Stimulated activated CD8-positive, alpha-beta memory T cell treated with anti-CD3 and anti-CD28 coated beads, Interleukin-4, amount 100 ng/mL, for 1 hour (primary cell): Measurements from ENCODE around the gene SLC22A3.
"Not testable (repeated sequence)": the region's sequence is repeated elsewhere in the genome, so short reads cannot be mapped to it uniquely, and the experiment has no call there.

Experiments used
- DNase-seq, 2 donors: peaks; one replicate each; pipeline ENCODE4 v3.0.0-alpha.2; 2020; ENCODE audit warnings: low read depth in 2 of 2, low spot score in 1 of 2

The SLC22A3 gene

DNA sequence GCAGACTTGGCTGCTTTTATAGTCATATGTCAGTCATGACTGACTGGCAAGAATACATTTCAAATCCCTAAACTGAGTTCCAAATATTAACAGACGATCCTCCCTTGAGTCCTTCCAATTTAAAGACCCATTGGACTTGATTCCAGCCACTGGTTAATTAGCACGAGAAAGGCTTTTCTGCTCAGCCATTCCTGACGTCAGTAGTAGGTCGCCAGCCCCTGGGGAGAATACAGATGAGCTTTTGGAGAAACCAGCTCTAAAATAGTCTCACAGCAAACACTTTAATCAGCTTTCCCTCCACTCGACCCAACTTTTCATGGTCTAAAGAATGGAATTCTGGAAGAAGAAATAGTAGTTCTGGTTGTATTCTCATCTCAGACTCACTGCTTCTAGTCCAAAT is 91.6 kb downstream of the SLC22A3 start:
- no peak for DNase-seq

DNA sequence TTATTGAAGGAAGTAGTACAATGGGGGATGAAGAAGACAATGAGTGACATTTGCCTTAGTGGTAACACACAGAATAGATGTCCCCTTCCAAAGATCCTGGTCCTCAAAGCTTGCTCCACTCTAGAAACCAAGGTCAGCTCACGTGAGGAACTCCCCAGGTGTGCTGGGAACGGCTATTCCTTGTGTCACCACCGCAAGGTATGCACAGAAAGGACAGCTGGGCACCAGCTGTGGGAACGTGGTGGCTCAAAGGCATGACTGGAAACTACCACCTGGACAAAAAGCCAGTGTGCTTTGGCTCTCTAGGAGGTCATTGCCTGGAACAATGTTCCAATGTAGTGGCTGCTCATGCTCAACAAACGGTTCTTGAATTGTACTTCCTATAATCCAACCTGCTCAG is 94.0 kb downstream of the SLC22A3 start:
- no peak for DNase-seq

DNA sequence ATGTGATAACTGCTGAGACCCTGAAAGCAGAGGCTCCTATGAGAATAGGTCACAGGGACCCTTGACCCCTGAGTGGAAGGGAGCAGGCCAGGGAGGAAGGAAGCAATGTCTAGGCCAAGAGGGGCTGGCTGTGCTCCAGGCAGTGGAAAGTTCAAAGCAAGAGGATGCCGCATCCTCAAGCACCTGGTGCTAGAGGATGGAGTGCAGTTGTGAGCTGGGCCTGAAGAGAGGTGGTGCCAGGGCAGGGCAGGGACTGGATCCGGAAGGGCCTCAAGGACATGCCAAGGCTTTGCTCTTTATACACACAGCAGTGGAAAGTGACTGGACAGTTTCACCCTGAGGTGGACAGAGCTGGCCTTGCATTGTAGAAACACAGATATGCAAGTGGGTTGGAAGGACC is 97.0 kb downstream of the SLC22A3 start:
- no peak for DNase-seq

DNA sequence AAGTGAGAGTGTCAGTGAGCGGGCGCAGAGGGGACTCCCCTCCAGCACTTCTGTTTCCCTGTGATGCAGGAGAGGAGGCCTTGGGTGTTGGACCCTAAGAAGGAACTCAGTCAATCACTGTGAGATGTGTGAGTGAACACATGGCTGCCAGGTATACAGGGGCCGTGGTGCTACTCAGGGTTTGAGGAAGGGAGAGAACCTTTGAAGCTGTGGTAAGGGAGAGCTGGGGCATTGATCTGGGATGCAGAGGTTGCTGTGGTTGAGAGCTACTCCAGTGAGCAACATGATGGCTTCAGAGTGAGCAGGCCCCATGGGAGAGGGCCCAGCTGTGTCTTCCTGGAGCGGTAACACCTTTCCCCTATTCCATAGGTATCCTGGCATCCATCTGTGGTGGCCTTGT is 99.2 kb downstream of the SLC22A3 start:
- no peak for DNase-seq

DNA sequence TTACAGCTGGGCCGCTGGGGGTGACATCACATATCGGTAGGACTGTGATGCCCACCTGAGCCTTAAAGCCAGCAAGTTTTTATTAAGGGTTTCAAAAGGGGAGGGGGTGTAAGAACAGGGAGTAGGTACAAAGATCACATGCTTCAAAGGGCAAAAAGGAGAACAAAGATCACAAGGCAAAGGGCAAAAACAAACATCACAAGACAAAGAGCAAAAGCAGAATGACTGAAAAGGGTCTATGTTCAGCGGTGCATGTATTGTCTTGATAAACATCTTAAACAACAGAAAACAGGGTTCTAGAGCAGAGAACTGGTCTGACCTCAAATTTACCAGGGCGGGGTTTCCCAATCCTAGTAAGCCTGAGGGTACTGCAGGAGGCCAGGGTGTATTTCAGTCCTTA is 101.6 kb downstream of the SLC22A3 start:
- DNase-seq: not testable (repeated sequence)

DNA sequence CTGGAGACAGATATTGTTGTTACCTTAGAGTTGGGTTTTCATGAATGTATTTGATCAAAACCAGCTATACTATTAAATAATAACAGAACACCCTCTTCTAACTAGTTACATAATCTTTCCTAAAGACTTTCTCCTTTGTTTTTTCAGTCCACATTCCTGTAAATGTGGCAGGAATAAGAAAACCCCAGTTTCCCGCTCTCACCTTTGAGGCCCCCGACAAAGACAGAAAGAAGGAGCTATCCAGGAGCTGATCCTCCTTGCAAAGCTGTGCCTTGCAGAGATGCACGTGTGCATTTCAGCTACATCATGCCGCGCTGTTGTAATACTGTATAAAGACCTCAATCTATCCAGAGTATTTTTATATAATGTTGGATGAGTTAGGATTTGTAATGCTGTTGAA is 102.7 kb downstream of the SLC22A3 start:
- no peak for DNase-seq

DNA sequence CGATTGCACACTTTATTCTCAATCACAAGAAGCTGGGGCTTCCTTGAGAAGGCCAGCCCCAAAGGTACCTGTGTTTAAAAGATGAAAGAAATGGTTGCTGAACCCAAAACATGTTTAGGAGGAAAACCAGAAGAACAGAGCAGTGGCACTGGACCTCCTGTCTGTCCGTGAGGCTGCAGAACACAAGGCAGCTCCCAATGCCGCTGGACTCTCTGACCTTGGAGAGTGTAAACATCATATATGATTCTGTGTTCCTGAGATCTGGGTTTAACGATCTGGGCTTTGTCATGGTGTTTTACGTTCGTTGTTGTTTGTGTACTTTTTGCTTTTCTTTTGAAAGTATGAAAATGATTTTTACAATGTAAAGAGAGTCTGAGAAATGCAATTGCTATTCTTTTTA is 106.1 kb downstream of the SLC22A3 start:
- DNase-seq: no peak

DNA sequence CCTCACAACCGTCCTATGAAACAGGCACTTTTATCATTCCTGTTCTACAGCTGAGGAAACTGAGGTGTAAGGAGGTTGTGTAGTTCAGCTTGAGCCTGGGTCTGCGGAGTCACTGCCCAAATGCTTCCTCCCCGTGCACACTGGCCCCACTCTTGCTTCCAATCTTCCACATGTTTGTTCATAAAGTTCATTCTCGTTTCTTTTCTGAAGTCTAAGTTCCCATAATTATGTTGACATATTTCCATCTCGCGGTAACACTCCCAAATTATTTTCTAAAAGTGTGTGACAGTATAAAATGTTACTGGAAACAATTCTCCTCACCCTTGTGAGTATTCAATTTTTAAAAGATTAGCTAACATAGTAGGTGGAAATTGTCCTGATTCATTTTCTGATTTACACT is 106.9 kb downstream of the SLC22A3 start:
- DNase-seq: no peak

DNA sequence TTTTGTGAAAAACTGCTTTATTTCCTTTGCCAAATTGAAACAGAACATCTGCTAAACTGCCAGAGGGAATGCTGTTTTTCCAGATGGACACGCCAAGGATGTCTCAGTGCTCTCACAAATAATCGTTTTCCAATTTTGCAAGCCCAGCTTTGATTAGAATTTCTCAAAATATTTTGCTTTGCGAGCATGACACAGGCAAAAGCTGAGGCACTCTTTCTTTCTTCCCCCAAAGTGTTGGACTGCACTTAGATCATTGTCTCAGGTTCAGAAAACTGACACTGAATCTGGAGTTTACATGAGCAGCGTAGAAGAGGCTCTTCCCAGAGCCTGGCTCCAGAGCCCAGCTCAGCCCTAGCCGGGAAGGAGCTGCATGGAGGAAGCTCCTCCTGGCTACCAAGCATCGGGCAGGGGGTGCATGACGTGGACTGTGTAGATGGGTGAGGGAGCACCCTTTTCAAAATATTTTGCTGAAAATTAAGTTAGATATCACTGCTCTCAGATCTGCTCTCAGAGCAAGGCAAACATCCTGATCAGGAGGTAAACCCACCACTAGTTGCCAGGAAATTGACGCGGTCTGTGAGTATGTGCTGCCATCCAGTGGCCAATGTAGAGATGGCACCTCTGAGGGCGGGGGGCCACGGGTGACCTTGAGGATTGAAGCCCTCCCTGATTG is 107.5 kb downstream of the SLC22A3 start:
- peak; percentile 46 to 47 for DNase-seq

DNA sequence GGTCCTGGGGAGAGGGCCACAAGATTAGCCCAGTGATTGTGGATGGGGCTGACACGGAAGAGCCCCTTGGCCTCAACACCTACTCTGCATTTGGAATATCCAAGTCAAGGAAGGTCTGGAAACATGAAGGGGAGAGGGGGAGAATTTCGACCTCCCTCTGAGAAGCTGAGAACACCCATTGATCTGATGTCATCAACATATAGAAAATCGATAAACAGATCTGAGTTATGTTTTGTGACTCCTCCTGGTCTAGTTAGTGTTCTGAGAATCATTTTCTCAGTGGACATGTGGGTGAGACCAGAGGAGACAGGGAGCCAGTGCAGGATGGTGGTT is 108.0 kb downstream of the SLC22A3 start:
- DNase-seq: no peak

DNA sequence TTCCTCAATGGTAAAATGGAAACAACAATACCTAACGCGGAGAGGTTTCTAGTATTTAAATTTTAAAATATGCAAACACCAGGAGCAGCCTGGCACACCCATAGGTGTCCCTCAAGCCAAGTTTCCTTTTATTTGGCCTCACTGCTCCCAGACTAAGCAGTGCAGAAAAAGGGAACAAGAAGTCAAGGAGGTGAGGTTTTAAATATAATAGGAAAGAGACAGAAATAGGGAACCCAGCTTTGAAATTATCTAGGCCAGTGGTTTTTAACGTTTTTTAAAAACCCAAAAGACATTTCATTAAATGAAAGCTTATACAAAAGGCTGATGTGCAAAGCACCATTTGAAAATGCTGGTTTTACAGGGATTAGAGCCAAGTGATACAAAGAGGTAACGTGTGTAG is 109.6 kb downstream of the SLC22A3 start:
- DNase-seq: no peak

DNA sequence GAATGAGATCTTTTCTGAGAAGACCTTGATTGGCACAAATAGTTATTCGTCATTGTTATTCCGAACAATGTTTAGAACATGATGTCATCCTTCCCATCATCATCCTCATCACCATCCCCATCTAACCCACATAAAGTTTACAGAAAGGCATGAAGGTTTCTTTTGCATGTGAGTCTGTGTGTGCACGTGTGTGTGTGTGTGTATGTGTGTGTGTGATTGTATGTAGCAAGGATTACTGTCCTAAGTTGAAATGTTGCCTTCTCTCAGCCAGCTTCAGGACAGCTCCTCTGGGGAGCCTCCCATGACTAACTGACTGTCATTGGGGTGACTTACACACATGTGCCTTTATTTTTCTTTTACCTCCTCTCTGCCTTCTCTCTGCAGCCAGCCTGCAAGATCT is 113.5 kb downstream of the SLC22A3 start:
- no peak for DNase-seq

DNA sequence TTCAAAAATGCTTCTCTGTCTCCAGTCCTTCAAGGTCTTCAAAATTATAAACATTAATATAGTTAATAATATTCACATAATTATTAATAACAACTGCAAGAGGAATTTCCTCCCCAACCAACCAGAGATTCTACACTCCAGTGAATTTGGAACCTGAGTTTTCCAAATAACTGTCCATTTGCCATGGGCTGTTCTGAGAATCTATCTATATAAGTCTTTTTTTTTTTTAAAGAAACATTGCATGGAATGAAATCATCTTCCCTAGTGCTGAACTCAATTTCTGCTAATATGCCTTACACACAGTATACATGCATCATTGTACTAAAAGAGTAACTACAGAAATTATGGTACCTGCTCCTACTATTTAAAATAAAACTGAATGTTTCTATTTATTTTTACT is 113.9 kb downstream of the SLC22A3 start:
- DNase-seq: no peak

DNA sequence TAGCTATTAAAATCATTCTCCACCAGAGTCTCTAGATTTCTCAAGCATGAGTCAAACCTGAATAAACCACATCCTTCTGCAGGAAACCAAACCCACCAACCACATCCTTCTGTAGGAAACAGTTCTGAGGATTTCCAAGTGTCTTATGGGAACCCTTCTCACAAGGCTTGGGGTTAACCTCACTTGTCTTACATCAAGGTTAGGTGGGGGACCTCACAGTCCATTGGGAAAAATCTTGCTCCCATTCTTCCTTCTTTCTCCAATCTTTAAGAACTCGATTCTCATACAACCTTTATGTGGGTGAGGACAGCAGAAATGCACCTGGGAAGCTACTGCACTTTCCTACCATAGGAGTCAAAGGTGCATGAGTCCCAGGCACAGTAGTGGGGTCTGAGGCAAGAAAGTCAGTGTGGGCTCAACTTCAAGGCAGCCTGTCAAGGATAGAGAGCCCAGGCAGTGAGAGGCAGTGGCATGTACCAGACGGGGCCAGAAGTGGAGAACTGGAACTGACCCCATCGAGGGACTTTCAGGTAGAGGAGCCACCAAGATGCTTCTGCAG is 114.5 kb downstream of the SLC22A3 start:
- DNase-seq: peak; percentile 17 to 38

DNA sequence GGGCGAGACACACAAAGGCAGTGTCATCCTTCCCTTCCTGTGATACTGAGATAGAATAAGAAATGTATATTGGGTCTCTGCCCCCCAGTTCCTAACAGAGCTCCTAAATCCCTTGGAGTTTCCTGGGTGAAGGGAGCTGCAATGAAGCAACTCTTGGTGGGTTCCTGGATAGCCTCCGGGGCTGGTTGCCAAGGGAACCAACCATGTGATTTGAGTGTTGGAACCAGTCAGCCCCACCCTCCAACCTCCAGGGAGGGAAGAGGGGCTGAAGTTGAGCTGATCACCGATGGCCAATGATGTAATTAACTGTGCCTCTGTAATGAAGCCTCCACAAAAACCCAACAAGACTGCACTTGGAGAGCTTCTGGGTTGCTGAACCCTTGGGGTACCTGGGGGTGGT is 116.6 kb downstream of the SLC22A3 start:
- no peak for DNase-seq

DNA sequence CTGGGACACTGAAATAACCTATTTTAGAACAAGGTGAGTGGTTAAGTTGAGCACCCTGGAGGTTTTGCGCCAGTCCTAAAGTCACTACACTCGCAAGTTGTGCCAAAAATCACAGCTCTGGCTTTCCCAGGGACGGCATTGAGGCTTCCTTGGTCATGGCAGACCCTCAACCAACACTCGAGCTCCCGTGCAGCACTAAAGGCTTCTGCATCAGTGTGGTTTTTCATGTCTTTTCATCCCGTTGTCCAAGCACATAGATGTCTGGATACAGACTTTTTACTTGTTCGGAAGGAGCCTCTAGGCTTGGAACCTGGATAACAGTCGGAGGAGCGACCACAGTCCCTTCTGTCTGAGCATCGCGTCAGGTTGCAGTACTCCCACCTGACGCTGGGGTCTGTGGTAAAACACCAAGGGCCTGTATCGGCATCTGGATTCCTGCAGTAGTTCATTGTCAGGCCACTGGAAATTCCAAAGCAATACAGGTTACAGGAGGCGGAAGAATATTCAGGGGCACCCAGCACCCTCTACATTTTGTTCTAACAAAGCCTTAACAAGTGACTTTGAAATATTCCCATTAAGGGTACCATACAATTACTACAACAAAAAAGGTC is 119.2 kb downstream of the SLC22A3 start:
- DNase-seq: not testable (repeated sequence)

DNA sequence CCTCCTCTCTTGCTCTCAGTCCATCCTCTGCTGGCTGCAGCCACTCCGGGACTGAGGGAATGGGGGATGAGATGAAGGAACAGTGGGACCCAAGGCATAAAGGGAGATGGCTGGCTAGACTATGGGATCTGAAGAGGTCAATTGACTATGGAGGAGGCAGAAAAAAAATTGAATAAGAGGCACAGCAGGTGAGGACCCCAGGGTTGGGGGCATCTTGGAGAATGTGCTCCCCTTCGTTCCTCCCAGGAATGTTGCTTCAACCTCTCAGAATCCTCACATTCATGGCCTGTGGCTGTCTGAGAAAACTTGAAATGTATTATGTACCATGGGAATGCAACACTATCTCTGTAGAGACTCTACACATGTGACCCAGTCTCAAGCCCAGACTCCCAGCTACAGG is 121.0 kb downstream of the SLC22A3 start:
- DNase-seq: no peak

DNA sequence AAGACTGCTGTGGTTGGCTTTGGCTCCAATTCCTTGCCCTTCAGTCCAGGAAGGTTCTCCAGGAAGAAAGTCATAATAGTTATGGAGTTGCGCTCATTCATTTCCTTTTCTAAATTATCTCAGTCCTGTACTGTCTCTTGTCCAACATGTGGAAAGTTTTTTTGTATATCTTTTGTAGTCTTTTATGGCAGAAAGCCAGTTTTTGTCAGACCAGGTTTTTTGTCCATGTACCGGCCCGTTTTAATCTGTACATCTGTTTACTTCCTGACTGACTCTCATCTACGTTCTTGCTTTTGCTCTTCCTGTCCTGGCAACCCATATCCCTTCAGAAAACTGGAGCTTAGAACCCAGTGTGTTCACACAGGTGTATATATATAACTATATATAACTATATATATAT is 127.9 kb downstream of the SLC22A3 start:
- DNase-seq: not testable (repeated sequence)

DNA sequence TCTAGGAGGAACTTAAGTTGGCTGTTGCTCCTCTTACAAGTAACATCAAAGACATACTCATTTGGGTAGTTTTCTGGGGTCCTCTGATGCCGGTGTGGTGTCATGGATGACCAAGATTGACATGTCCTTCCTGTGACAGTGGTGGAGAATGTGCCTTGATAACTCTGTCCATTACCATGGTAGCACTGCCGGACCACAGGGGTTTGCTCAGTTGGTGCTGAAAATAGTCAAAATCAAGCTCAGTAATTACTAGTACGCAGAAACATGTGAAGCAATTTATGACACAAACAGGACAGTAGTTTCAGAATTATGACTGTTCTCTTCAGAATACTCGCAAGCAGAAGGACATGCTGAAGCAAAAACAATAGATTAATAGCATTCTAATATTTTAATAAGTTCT is 128.9 kb downstream of the SLC22A3 start:
- not testable (repeated sequence) for DNase-seq

DNA sequence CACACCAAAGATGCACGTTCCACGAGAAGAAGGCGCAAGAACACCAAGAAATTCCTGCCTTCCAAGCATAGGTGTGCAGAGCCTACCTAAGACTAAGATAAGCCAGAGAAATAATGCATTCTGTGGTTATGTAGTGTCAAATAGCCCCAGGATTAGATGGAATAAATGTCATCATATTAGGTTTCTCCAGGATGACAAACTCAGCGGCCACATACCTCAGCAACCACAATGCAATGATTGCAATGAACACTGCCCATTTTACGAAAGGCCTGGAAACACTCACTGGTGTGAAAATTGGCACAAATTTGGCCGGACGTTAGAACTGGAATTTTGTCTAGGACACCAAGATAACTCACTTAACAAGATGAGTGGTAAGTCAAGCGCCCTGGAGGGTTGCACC is 129.7 kb downstream of the SLC22A3 start:
- no peak for DNase-seq

DNA sequence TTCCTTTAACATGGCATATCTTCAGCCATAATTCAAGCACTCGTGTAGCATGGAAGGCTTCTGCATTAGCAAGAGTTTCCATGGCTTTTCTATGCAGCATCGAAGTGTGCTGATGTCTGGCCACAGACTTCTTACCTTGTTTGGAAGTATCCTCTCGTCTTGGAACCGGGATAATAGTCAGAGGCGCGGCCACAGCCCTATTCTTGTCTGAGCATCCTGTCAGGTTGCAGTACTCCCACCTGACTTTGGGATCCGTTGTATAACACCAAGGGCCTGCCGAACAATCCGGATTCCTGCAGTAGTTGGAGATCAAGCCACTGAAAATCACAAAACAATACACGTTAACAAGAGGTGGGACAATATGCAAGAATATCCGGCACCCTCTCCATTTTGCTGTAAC is 138.9 kb downstream of the SLC22A3 start:
- no peak for DNase-seq

DNA sequence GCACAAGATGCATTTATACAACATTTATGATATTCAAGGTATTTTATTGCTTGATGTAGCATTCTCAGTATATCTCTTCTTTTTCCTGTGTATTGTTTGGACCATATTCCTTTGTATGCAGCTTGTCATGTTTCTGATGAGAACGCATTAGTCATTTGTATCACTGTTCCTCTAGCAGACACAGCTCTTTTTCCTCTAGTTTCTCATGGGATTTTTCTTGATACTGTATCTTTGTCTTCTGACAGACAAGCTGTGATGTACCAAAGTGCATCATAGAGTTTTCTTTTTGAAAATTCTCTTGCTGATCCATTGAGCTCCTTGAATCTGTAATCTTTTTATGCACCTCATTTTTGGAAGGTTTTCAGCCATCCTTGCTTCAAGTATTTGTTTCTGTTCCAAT is 140.9 kb downstream of the SLC22A3 start:
- no peak for DNase-seq

DNA sequence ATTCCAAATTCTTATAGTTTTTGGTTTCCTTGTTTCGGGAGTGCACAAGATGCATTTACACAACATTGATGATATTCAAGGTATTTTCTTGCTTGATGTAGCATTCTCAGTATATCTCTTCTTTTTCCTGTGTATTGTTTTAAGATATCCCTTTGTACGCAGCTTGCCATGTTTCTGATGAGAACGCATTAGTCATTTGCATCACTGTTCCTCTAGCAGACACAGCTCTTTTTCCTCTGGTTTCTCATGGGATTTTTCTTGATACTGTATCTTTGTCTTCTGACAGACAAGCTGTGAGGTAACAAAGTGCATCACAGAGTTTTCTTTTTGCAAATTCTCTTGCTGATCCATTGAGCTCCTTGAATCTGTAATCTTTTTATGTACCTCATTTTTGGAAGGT is 146.4 kb downstream of the SLC22A3 start:
- DNase-seq: no peak
